T-helper 22 cell (primary cell): ENCODE data around the gene TWIST2.

Experiments used
- DNase-seq: peaks from one replicate; pipeline ENCODE4 v3.0.0-alpha.2; 2020; ENCODE audit warnings: low read depth

TWIST2 gene

GRCh38 chr2:238890618-238891456 lies 43.0 kb downstream of the TWIST2 start:
- DNase-seq = no peak

- DNase-seq = no peak
These were observed 43.7 kb downstream of the TWIST2 start for GRCh38 chr2:238891457-238892203.

GRCh38 chr2:238892204-238892500 lies 44.3 kb downstream of the TWIST2 start:
- no peak for DNase-seq

GRCh38 chr2:238892796-238893195 lies 44.9 kb downstream of the TWIST2 start:
- no peak for DNase-seq

- no peak for DNase-seq
These were observed 45.6 kb downstream of the TWIST2 start for GRCh38 chr2:238893349-238894000.

GRCh38 chr2:238894226-238894949 lies 46.5 kb downstream of the TWIST2 start:
- DNase-seq = no peak

- no peak for DNase-seq
These were observed 47.0 kb downstream of the TWIST2 start for GRCh38 chr2:238894950-238895298.

GRCh38 chr2:238895361-238895882 lies 47.5 kb downstream of the TWIST2 start:
- no peak for DNase-seq

- no peak for DNase-seq
These were observed 48.2 kb downstream of the TWIST2 start for GRCh38 chr2:238895891-238896600.

GRCh38 chr2:238896641-238897040 lies 48.8 kb downstream of the TWIST2 start:
- DNase-seq = no peak

GRCh38 chr2:238897122-238897880 lies 49.4 kb downstream of the TWIST2 start:
- no peak for DNase-seq

GRCh38 chr2:238897911-238898311 lies 50.0 kb downstream of the TWIST2 start:
- no peak for DNase-seq

- no peak for DNase-seq
These were observed 50.8 kb downstream of the TWIST2 start for GRCh38 chr2:238898534-238899281.

GRCh38 chr2:238899386-238899785 lies 51.5 kb downstream of the TWIST2 start:
- no peak for DNase-seq

- no peak for DNase-seq
These were observed 52.6 kb downstream of the TWIST2 start for GRCh38 chr2:238900511-238900910.

- no peak for DNase-seq
These were observed 53.7 kb downstream of the TWIST2 start for GRCh38 chr2:238901461-238902057.

- DNase-seq = no peak
These were observed 54.4 kb downstream of the TWIST2 start for GRCh38 chr2:238902285-238902684.

GRCh38 chr2:238903141-238903540 lies 55.3 kb downstream of the TWIST2 start:
- DNase-seq = no peak

GRCh38 chr2:238904177-238904576 lies 56.3 kb downstream of the TWIST2 start:
- DNase-seq = no peak

GRCh38 chr2:238904716-238905115 lies 56.8 kb downstream of the TWIST2 start:
- no peak for DNase-seq
